Spleen (tissue), 11 donors: ENCODE data around the gene CELA2B. TPM values are rescaled to one million over a fixed set of nuclear protein-coding genes. Genes with fewer than 3 reads are reported as not detected.

Source experiments
- DNase-seq: peaks from one replicate; pipeline ENCODE4 v3.0.0-alpha.2; 2020
- H3K27ac ChIP-seq, 8 donors: fragments of 200-600 bp; sonication (generic) in 7 of 8; 1 replicate in 4 of 8; 2 replicates in 4 of 8; pipeline versions ENCODE4 v1.5.0 to v1.8.0; 2016 to 2021; ENCODE audit warnings: inconsistent platforms in 4 of 8, mild to moderate bottlenecking in 4 of 8, moderate library complexity in 1 of 8
- H3K27me3 ChIP-seq, 7 donors: fragments of 200-600 bp; sonication (generic) in 6 of 7; replicated peaks in 1 of 7; 1 replicate in 4 of 7; 2 replicates in 3 of 7; pipeline versions ENCODE4 v1.5.0 to v1.8.0; 2016 to 2021; ENCODE audit warnings: inconsistent platforms in 3 of 7, mild to moderate bottlenecking in 1 of 7
- H3K36me3 ChIP-seq, 6 donors: fragments of 200-600 bp; sonication (generic) in 5 of 6; 1 replicate in 4 of 6; 2 replicates in 2 of 6; pipeline versions ENCODE4 v1.5.0 to v1.8.0; 2016 to 2021; ENCODE audit warnings: inconsistent platforms in 2 of 6
- H3K4me1 ChIP-seq, 6 donors: fragments of 200-600 bp; sonication (generic) in 5 of 6; 1 replicate in 3 of 6; 2 replicates in 3 of 6; pipeline versions ENCODE4 v1.5.0 to v1.8.0; 2016 to 2021; ENCODE audit warnings: inconsistent platforms in 3 of 6
- H3K4me3 ChIP-seq, 8 donors: fragments of 200-600 bp; sonication (generic) in 7 of 8; 1 replicate in 4 of 8; 2 replicates in 4 of 8; pipeline versions ENCODE4 v1.5.0 to v1.8.0; 2016 to 2021; ENCODE audit warnings: inconsistent platforms in 4 of 8, mild to moderate bottlenecking in 4 of 8, moderate library complexity in 2 of 8
- H3K9me3 ChIP-seq, 8 donors: fragments of 200-600 bp; sonication (generic) in 7 of 8; 1 replicate in 4 of 8; 2 replicates in 4 of 8; pipeline versions ENCODE4 v1.5.0 to v1.8.0; 2016 to 2021; ENCODE audit warnings: inconsistent platforms in 4 of 8
- CTCF ChIP-seq, 11 experiments: fragments of 200-600 bp in 7 of 11; fragments of 450-650 bp in 4 of 11; sonication (generic) in 4 of 11; IDR thresholded peaks in 8 of 11; conservative IDR thresholded peaks in 3 of 11; 1 replicate in 7 of 11; 2 replicates in 4 of 11; pipeline versions ENCODE4 v1.4.0 to v1.8.0; 2016 to 2021; ENCODE audit warnings: antibody characterized with exemption in 11 of 11, inconsistent platforms in 4 of 11, mild to moderate bottlenecking in 1 of 11
- POLR2A ChIP-seq, 3 donors: fragments of 450-650 bp; IDR thresholded peaks; one replicate each; pipeline ENCODE4 v1.5.1; 2017; ENCODE audit warnings: antibody characterized with exemption in 3 of 3, mild to moderate bottlenecking in 1 of 3
- POLR2AphosphoS5 ChIP-seq, 3 donors: sonication (generic); formaldehyde crosslinking; IDR thresholded peaks; one replicate each; pipeline ENCODE4 v1.5.1; 2017; ENCODE audit warnings: antibody characterized with exemption in 3 of 3
- WGBS, 5 donors: extraction: QIAGEN DNeasy Blood & Tissue Kit in 3 of 5; methylation state at CpG; one replicate each; pipeline versions ENCODE4 v1.1.5 to v1.1.7; 2013 to 2018; 5-methylcytosine and 5-hydroxymethylcytosine counted together
- intact Hi-C: fragments of 100-400 bp; cut with DNase I; formaldehyde crosslinking; loops from one replicate; pipeline ENCODE4 v1.15.0; 2023; ENCODE audit warnings: low total_unique reads
- polyA plus RNA-seq, 3 donors: library from polyadenylated mRNA; stranded (reverse); fragments of 200-250 nt; gene quantifications; one replicate each; pipeline ENCODE4 v1.2.1, GENCODE V29; 2013
- total RNA-seq, 7 donors: library from RNA; depleted of rRNA in 3 of 7; stranded (reverse); fragments of >200 nt in 3 of 7; fragmentation: NEBNext Ultra II Directional in 4 of 7; extraction: Animal tissue kit (Norgen Biotek cat#: 25700) in 4 of 7; gene quantifications; one replicate each; pipeline versions ENCODE4 v1.1.0 to v1.2.1, GENCODE V29; 2016 to 2021
- donor health status: healthy with polysubstance abuse.
- donor health status: DM: no; HTN: no; CAD: no; lungs with moderate emphysema.
- donor health status: DM: no; HTN: no; CAD: no.
- donor health status: Bipolar disorder and iron deficiency.
- donor health status: healthy.
- donor health status: DM: no; HTN: no; CAD: no.
- donor health status: DM: yes; HTN: yes; CAD: no.

The CELA2B gene
- total and polyA plus RNA-seq, 10 donors: 0.14 TPM; not detected in 9

GRCh38 chr1:15500184-15501178 lies 24.6 kb downstream of the CELA2B start:
- WGBS, 5 donors: 86 to 93% (median 87%) methylated on average over 19 of the region's 19 CpGs
- intact Hi-C loops: no loop called here
- Histone ChIP-seq H3K27me3 (no peaks in the 10 kb centered on the region), H3K4me1 (peaks cover 0 to 6% (median 0%) of the 10 kb centered on the region in 6 donors), H3K4me3 (no peak overlapping the region), H3K36me3 (peaks cover 0 to 84% (median 35%) of the 10 kb centered on the region in 6 donors), H3K9me3 (peaks cover 0 to 5% (median 0%) of the 10 kb centered on the region in 8 donors), H3K27ac (no peak overlapping the region)
- TF ChIP-seq POLR2AphosphoS5 (IDR thresholded peaks at IDR 0.05) (no peak), CTCF (IDR thresholded peaks at IDR 0.05 in 8 of 11, conservative IDR thresholded peaks at IDR 0.05 in 3 of 11) (no peak), POLR2A (IDR thresholded peaks at IDR 0.05) (no peak)
- no peak for DNase-seq

GRCh38 chr1:15501208-15502032 lies 25.5 kb downstream of the CELA2B start:
- TF ChIP-seq POLR2AphosphoS5 (IDR thresholded peaks at IDR 0.05) (no peak), CTCF (IDR thresholded peaks at IDR 0.05 in 8 of 11, conservative IDR thresholded peaks at IDR 0.05 in 3 of 11) (peak in 10 of 11 experiments; percentile 26 to 76 (median 64)), POLR2A (IDR thresholded peaks at IDR 0.05) (no peak)
- 61 to 65% (median 64%) methylated on average over 17 of the region's 17 CpGs for WGBS, 5 donors
- intact Hi-C loops: no loop called here

GRCh38 chr1:15504436-15504835 lies 28.5 kb downstream of the CELA2B start:
- no peak for TF ChIP-seq POLR2AphosphoS5 (IDR thresholded peaks at IDR 0.05)
- no peak for TF ChIP-seq POLR2A (IDR thresholded peaks at IDR 0.05)
- no peak for TF ChIP-seq CTCF (IDR thresholded peaks at IDR 0.05 in 8 of 11, conservative IDR thresholded peaks at IDR 0.05 in 3 of 11)
- Histone ChIP-seq H3K27ac (no peak overlapping the region), H3K4me3 (no peak overlapping the region), H3K36me3 (peaks cover 0 to 82% (median 39%) of the 10 kb centered on the region in 6 donors), H3K4me1 (peaks cover 0 to 6% (median 0%) of the 10 kb centered on the region in 6 donors), H3K27me3 (no peaks in the 10 kb centered on the region), H3K9me3 (no peaks in the 10 kb centered on the region)
- WGBS, 5 donors: 80 to 99% (median 92%) methylated on average over 2 to 4 of the region's 4 CpGs
- DNase-seq: no peak
- intact Hi-C loops: no loop called here

More at GRCh38 chr1:15501208-15502032, 25.5 kb downstream of the CELA2B start:
- peaks cover 0 to 6% (median 0%) of the 10 kb centered on the region in 6 donors for H3K4me1 ChIP-seq
- peak; percentile 85 for DNase-seq
- peaks cover 0 to 87% (median 41%) of the 10 kb centered on the region in 6 donors for H3K36me3 ChIP-seq
- H3K4me3 ChIP-seq: no peak overlapping the region
- H3K9me3 ChIP-seq: peaks cover 0 to 5% (median 0%) of the 10 kb centered on the region in 8 donors
- no peaks in the 10 kb centered on the region for H3K27me3 ChIP-seq
- no peak overlapping the region for H3K27ac ChIP-seq
